GM12873 (cell line): Measurements from ENCODE around the gene CNN3.

Experiments used
- TF ChIP-seq, protein P1 (sequence below): IDR thresholded peaks from 2 replicates; pipeline ENCODE4 v1.5.1; 2012; ENCODE audit warnings: low read depth, mild to moderate bottlenecking, moderate library complexity, low read length, control low read depth; ENCODE audit not compliant: insufficient read depth; ENCODE audit errors: missing control alignments

Gene CNN3

DNA sequence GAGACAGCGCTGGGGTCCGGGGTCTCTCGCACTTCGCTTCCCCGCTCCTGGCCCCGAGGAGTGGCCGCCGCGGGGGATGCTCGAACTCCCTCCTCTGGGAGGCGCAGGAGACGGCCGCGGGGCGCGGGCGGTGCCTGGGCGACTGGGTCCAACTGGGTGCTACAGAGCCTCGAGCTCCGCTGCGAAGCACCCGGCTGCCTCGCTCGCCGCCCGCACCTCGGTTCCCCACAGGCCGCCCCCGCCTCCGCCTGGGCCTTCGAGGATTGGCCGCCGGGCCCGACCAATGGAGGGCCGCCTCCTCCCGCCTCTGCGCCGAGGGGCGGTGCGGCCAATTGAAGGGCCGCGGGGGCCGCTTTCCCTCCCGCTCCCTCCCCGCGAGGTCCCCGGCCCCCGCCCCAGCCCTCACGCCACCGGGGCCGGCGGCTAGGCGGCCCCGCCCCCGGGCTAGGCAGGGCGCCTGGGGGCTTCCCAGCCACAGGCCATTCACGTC is at the start of gene CNN3:
TSS of gene CNN3 (minus strand) at position 196 of the 490 bp plus-strand sequence. CDS start 216 bp downstream, outside the sequence.
- TF ChIP-seq, protein P1, sequence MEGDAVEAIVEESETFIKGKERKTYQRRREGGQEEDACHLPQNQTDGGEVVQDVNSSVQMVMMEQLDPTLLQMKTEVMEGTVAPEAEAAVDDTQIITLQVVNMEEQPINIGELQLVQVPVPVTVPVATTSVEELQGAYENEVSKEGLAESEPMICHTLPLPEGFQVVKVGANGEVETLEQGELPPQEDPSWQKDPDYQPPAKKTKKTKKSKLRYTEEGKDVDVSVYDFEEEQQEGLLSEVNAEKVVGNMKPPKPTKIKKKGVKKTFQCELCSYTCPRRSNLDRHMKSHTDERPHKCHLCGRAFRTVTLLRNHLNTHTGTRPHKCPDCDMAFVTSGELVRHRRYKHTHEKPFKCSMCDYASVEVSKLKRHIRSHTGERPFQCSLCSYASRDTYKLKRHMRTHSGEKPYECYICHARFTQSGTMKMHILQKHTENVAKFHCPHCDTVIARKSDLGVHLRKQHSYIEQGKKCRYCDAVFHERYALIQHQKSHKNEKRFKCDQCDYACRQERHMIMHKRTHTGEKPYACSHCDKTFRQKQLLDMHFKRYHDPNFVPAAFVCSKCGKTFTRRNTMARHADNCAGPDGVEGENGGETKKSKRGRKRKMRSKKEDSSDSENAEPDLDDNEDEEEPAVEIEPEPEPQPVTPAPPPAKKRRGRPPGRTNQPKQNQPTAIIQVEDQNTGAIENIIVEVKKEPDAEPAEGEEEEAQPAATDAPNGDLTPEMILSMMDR, result no peak

DNA sequence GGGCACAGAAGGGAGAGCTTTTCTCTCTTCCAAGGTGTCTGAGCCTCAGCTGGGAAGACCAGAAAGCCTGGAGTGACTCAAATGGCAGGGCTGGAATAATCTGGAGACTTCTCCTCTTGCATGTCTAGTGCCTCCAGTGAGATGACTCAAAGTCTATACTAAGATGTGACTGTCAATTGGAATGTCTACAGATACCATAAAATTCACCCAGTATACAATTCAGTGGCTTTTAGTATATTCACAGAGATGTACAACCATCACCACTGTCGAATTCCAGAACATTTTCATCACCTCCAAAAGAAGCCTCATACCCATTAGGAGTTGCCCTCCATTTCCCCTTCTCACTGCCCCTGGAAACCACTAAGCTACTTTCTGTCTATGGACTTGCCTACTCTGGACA is 47.9 kb upstream of the CNN3 start:
- TF ChIP-seq, protein P1, result no peak

DNA sequence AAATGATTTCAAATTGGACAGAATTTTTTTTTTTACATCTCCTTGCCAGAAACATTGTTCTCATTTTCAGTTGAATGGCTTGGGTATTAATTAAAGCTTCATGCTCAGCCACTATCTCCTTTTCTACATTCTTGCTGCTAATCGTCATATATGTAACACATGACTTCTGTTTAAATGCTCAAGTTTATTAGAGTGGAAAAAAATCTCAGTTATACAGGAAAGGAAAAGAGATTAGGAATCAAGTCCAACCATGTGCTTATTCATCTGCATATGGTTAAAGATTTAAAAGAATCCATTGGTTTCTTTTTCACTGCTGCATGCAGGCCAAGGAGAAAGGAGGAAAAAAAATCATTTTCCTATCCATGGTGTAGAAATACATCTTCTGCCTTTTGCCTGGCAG is 47.3 kb upstream of the CNN3 start:
- TF ChIP-seq, protein P1, result no peak

DNA sequence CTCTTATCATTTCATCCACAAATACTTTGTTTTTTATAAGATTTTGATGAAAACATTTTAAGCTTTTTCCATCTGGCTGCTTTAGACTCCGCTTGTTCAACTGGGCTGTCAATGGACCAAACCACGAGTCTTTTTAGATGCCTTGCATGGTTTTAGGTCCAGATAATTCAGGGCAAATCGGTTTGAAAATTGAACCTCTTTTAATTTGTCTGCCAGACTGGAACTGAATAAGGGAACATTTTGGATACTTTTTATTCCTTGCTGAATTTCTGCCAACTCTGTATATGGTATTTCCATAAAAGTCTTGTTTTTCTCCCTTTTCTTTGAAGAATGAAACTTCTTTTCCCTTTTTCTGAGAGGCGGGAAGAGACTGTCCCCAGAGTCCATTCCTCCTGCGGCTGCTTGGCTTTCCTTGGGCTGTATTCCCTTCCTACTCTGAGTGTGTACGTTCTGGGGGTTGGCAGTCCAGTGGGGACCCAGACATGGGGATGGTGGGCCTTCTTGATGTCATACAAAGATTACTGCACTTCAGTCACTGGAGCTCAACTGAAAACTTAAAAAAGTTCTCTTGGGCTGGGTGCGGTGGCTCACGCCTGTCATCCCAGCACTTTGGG is 46.5 kb upstream of the CNN3 start:
- TF ChIP-seq, protein P1, result no peak

DNA sequence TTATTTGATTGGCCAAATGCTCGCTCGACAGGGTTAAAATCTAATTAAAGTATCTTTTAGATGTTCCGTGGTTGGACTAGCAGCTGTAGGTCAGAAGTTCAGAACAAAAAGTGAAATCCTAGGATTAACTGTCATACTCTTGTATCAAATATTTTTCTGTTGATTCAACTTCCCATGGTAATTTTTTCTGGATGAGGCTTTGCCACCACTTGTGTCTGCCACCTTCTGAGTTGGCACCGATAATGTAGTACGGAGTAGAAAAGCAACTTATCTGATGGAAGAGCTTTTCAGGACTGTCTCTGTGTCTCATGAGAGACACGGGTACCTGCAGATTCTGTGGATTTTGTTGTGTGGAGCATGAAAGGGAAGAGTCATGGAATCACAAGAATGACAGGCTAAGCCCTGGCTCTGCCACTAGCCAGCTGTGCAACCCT is 44.6 kb upstream of the CNN3 start:
- TF ChIP-seq, protein P1, result no peak

DNA sequence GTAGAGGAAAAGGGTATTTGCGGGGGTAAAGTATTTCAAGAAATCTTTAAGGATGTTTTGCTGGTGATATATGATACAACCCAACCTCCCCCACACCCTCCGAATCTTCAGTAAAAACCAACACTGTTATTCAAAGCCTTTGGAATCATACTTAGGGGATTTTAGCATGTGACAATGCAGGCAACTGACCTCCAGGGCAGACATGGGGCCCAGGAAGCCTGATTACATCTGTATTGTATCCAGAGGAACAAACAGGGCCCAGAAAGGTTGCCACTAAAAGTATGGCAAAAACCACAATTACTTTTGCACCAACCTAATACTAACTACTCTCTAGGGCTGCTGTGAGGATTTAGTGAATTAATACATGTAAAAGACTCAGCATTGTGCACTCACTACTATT is 43.9 kb upstream of the CNN3 start:
- TF ChIP-seq, protein P1, result no peak

DNA sequence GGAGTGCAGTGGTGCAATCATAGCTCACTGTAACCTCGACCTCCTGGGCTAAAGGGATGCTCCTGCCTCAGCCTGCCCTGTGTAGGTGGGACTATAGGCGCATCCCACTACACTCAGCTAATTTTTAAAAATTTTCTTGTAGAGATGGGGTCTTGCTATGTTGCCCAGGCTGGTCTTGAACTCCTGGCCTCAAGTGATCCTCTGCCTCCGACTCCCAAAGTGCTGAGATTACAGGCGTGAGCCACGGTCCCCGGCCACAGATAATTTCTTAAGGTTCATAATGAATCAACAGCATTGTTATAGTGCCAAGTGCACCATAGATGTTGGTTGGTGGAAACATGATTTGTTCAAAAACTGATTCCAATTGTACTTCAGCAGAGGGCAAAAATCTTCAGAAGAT is 42.2 kb upstream of the CNN3 start:
- TF ChIP-seq, protein P1, result no peak
